Endothelial cell of umbilical vein (primary cell): Measurements from ENCODE around the gene NR3C2. TPM values are rescaled to one million over a fixed set of nuclear protein-coding genes. Genes with fewer than 3 reads are reported as not detected.

ENCODE experiments used
- BruUV-seq: library from RNA; stranded (reverse); fragments of 400-500 nt; replicated peaks from 2 replicates; lab custom pipeline; 2021; lab: Mats Ljungman, UMichigan
- CTCF ChIA-PET: fragments of 300-600, 350-600 bp; sonication (Branson Sonifier 250); formaldehyde crosslinking; loops from one replicate; lab custom pipeline; 2021; ENCODE audit warnings: antibody characterized with exemption, inconsistent platforms; lab: Charles Lee
- POLR2A ChIA-PET: fragments of 300-600, 350-600 bp; sonication (Branson Sonifier 250); formaldehyde crosslinking; loops from one replicate; lab custom pipeline; 2021; ENCODE audit warnings: antibody characterized with exemption, inconsistent platforms; lab: Charles Lee
- DNase-seq: peaks from one replicate; pipeline ENCODE4 v3.0.0-alpha.2; 2011; ENCODE audit warnings: low read depth, low spot score
- FAIRE-seq: peaks from 2 replicates; lab custom pipeline; 2011; peaks lifted over from hg19 to GRCh38; lab: Jason Lieb, UNC
- H2AFZ ChIP-seq: 2 replicates; pipeline ENCODE4 v1.6.0; 2012; ENCODE audit warnings: low read depth, low read length, control low read depth, inconsistent platforms
- H3K27ac ChIP-seq: 2 replicates; pipeline ENCODE4 v1.5.1; 2011; ENCODE audit warnings: low read depth, mild to moderate bottlenecking, control low read depth, low read length, moderate library complexity; ENCODE audit not compliant: insufficient read depth
- H3K27me3 ChIP-seq, 2 experiments: 2 replicates each; pipeline versions ENCODE4 v1.6.0 to v1.6.1; 2011; ENCODE audit warnings: low read length in 2 of 2, mixed read lengths in 1 of 2; ENCODE audit not compliant: control insufficient read depth in 2 of 2, insufficient read depth in 2 of 2
- H3K36me3 ChIP-seq, 2 experiments: 2 replicates in 1 of 2; 3 replicates in 1 of 2; pipeline ENCODE4 v1.5.1; 2011; ENCODE audit warnings: low read length in 2 of 2, mild to moderate bottlenecking in 1 of 2, moderate library complexity in 1 of 2; ENCODE audit not compliant: control insufficient read depth in 2 of 2, insufficient read depth in 2 of 2; ENCODE audit errors: extremely low read depth in 1 of 2
- H3K4me1 ChIP-seq: 3 replicates; pipeline ENCODE4 v1.5.1; 2011; ENCODE audit warnings: mild to moderate bottlenecking, low read length; ENCODE audit not compliant: control insufficient read depth, insufficient read depth; ENCODE audit errors: extremely low read depth
- H3K4me2 ChIP-seq: 2 replicates; pipeline ENCODE4 v1.6.1; 2011; ENCODE audit warnings: low read length, control low read depth, mixed read lengths; ENCODE audit not compliant: insufficient read depth
- H3K4me3 ChIP-seq, 3 experiments: fragments of 200-600 bp in 1 of 3; sonication (generic), shearing (Covaris generic) in 1 of 3; replicated peaks in 1 of 3; 2 replicates each; pipeline ENCODE4 v1.5.1; 2011 to 2016; ENCODE audit warnings: control low read depth in 3 of 3, low read length in 3 of 3, mild to moderate bottlenecking in 2 of 3, inconsistent platforms in 1 of 3, low read depth in 1 of 3, moderate library complexity in 1 of 3; ENCODE audit not compliant: insufficient read depth in 1 of 3
- H3K79me2 ChIP-seq: 2 replicates; pipeline ENCODE4 v1.6.0; 2012; ENCODE audit warnings: low read length, inconsistent platforms; ENCODE audit not compliant: control insufficient read depth, insufficient read depth
- H3K9ac ChIP-seq: replicated peaks from 2 replicates; pipeline ENCODE3; 2011; ENCODE audit warnings: low read length, control low read depth; ENCODE audit not compliant: insufficient read depth; ENCODE audit errors: extremely low read depth
- H3K9me1 ChIP-seq: replicated peaks from 3 replicates; pipeline ENCODE4 v1.6.0; 2011; ENCODE audit warnings: mild to moderate bottlenecking, low read length; ENCODE audit not compliant: control insufficient read depth, insufficient read depth; ENCODE audit errors: extremely low read depth
- H3K9me3 ChIP-seq: replicated peaks from 2 replicates; pipeline ENCODE4 v1.5.1; 2012; ENCODE audit warnings: low read length, inconsistent platforms; ENCODE audit not compliant: control insufficient read depth, insufficient read depth
- H4K20me1 ChIP-seq: replicated peaks from 2 replicates; pipeline ENCODE3; 2011; ENCODE audit warnings: mild to moderate bottlenecking, low read length; ENCODE audit not compliant: control insufficient read depth, insufficient read depth; ENCODE audit errors: extremely low read depth
- CTCF ChIP-seq, 2 donors: IDR thresholded peaks; 1 replicate in 1 of 2; 2 replicates in 1 of 2; pipeline ENCODE4 v1.5.1; 2011; ENCODE audit warnings: low read length in 2 of 2, mild to moderate bottlenecking in 2 of 2, moderate library complexity in 2 of 2, control low read depth in 1 of 2, inconsistent platforms in 1 of 2, low read depth in 1 of 2; ENCODE audit not compliant: insufficient read depth in 1 of 2; ENCODE audit errors: extremely low read depth in 1 of 2
- EZH2 ChIP-seq: IDR thresholded peaks from 2 replicates; pipeline ENCODE4 v1.6.1; 2012; ENCODE audit warnings: borderline replicate concordance, low read depth, mild to moderate bottlenecking, moderate library complexity, low read length, inconsistent platforms; ENCODE audit not compliant: severe bottlenecking
- FOS ChIP-seq: IDR thresholded peaks from 2 replicates; pipeline ENCODE4 v1.6.1; 2011; ENCODE audit warnings: mild to moderate bottlenecking, low read length, moderate library complexity, borderline replicate concordance; ENCODE audit not compliant: insufficient read depth
- GATA2 ChIP-seq: IDR thresholded peaks from 2 replicates; pipeline ENCODE4 v1.7.0; 2011; ENCODE audit warnings: low read depth, mild to moderate bottlenecking, moderate library complexity, mixed read lengths, low read length; ENCODE audit not compliant: insufficient read length, insufficient read depth
- JUN ChIP-seq: IDR thresholded peaks from 2 replicates; pipeline ENCODE4 v1.6.1; 2011; ENCODE audit warnings: borderline replicate concordance, low read depth; ENCODE audit not compliant: insufficient read length, insufficient read depth
- MAX ChIP-seq: IDR thresholded peaks from 2 replicates; pipeline ENCODE4 v1.6.1; 2011; ENCODE audit not compliant: insufficient read depth, insufficient read length
- MYC ChIP-seq: IDR thresholded peaks from one replicate; pipeline ENCODE4 v1.6.1; 2011; ENCODE audit warnings: mild to moderate bottlenecking, low read depth, low read length
- POLR2A ChIP-seq: IDR thresholded peaks from 2 replicates; pipeline ENCODE4 v1.6.1; 2012; ENCODE audit warnings: low read depth, mild to moderate bottlenecking, control low read depth, low read length
- POLR2AphosphoS5 ChIP-seq: IDR thresholded peaks from 2 replicates; pipeline ENCODE4 v1.6.1; 2012; ENCODE audit warnings: low read depth, mild to moderate bottlenecking, control low read depth, low read length, moderate library complexity; ENCODE audit not compliant: insufficient read depth
- dilution Hi-C: fragments of 300-500 bp; cut with MboI; formaldehyde crosslinking; loops from one replicate; pipeline ENCODE4 v1.15.0; 2019; ENCODE audit warnings: low sequenced_read_pairs; ENCODE audit not compliant: extremely low pct_ligation_motif_present
- intact Hi-C: fragments of 100-400 bp; cut with micrococcal nuclease; formaldehyde crosslinking; loops from one replicate; pipeline ENCODE4 v1.10.0; 2022
- polyA plus RNA-seq, 4 experiments: library from polyadenylated mRNA; depleted of rRNA in 3 of 4; stranded (reverse) in 3 of 4; unstranded in 1 of 4; fragments of >200 nt; gene quantifications; 2 replicates each; pipeline versions ENCODE4 v1.2.1 to v1.2.3, GENCODE V29; 2011 to 2012; ENCODE audit warnings: missing spikeins in 1 of 4
- total RNA-seq: library from RNA; stranded (reverse); gene quantifications from 2 replicates; pipeline ENCODE4 v1.2.3, GENCODE V29; 2021

Gene NR3C2
- total and polyA plus RNA-seq, 2 donors (not counting 3 experiments of a cell fraction or from before 2014, with no cell fraction given), result 4.8 to 16.4 TPM

- ChIA-PET CTCF (interaction anchor here (0.6 to 1.4 kb wide), 4 partner anchors 9 to 96 kb away, joined by 3 to 7 read pairs (median 4); no protein-coding TSS in a partner anchor), POLR2A (no interaction called here)
- no peak overlapping the region for H2AFZ ChIP-seq
- TF ChIP-seq MYC (no peak), POLR2AphosphoS5 (no peak), FOS (no peak), MAX (no peak), POLR2A (no peak), CTCF (IDR thresholded peaks at IDR 0.05; ENCODE audit: extremely low read depth in 1 of 2, insufficient read depth in 1 of 2, low read depth in 1 of 2, low read length in 2 of 2) (no peak), EZH2 (no peak), JUN (no peak), GATA2 (no peak)
- H3K9ac ChIP-seq, result no peak overlapping the region
- H3K36me3 ChIP-seq, result no peaks in the 10 kb centered on the region
- no peaks in the 10 kb centered on the region for H3K27me3 ChIP-seq
- no peaks in the 10 kb centered on the region for H4K20me1 ChIP-seq
- no peak overlapping the region for H3K4me2 ChIP-seq
- no TSS peak for BruUV-seq
- peak; percentile 67 for FAIRE-seq
- no peaks in the 10 kb centered on the region for H3K4me1 ChIP-seq
- H3K9me3 ChIP-seq, result no peaks in the 10 kb centered on the region
- no peaks in the 10 kb centered on the region for H3K9me1 ChIP-seq
- intact Hi-C loops (no loop called here), dilution Hi-C loops (no loop called here)
- H3K27ac ChIP-seq, result no peak overlapping the region
- no peak overlapping the region for H3K4me3 ChIP-seq
- peak; percentile 16 for DNase-seq
- H3K79me2 ChIP-seq, result no peaks in the 10 kb centered on the region
Observed at GRCh38 chr4:148054275-148054674, 387.9 kb downstream of the NR3C2 start.
